Esophagus muscularis mucosa (tissue), 4 donors: ENCODE measurements around the gene GFOD1. TPM values are rescaled to one million over a fixed set of nuclear protein-coding genes. Genes with fewer than 3 reads are reported as not detected.

Source experiments
- DNase-seq: peaks from one replicate; pipeline ENCODE4 v3.0.0-alpha.2; 2017; ENCODE audit errors: extremely low spot score
- H3K27ac ChIP-seq, 4 donors: fragments of 200-600 bp; sonication (generic); replicated peaks in 1 of 4; 1 replicate in 3 of 4; 2 replicates in 1 of 4; pipeline ENCODE4 v1.5.1; 2016 to 2019; ENCODE audit warnings: mild to moderate bottlenecking in 1 of 4
- H3K27me3 ChIP-seq, 4 donors: fragments of 200-600 bp; sonication (generic); one replicate each; pipeline versions ENCODE4 v1.5.1 to v1.6.0; 2016 to 2019
- H3K36me3 ChIP-seq, 4 donors: fragments of 200-600 bp; sonication (generic); one replicate each; pipeline ENCODE4 v1.5.1; 2016 to 2019
- H3K4me1 ChIP-seq, 4 donors: fragments of 200-600 bp; sonication (generic); one replicate each; pipeline ENCODE4 v1.5.1; 2016 to 2019
- H3K4me3 ChIP-seq, 4 donors: fragments of 200-600 bp; sonication (generic); 1 replicate in 2 of 4; 2 replicates in 2 of 4; pipeline ENCODE4 v1.5.1; 2016 to 2019; ENCODE audit warnings: mild to moderate bottlenecking in 4 of 4, moderate library complexity in 1 of 4
- H3K9me3 ChIP-seq, 4 donors: fragments of 200-600 bp; sonication (generic); 1 replicate in 3 of 4; 2 replicates in 1 of 4; pipeline ENCODE4 v1.5.1; 2016 to 2019
- CTCF ChIP-seq, 3 experiments: fragments of 200-600 bp in 2 of 3; fragments of 450-650 bp in 1 of 3; sonication (generic) in 2 of 3; IDR thresholded peaks; one replicate each; pipeline ENCODE4 v1.5.1; 2017 to 2019; ENCODE audit warnings: antibody characterized with exemption in 3 of 3, mild to moderate bottlenecking in 2 of 3, moderate library complexity in 1 of 3
- EP300 ChIP-seq: sonication (generic); formaldehyde crosslinking; IDR thresholded peaks from one replicate; pipeline ENCODE4 v1.6.1; 2017; ENCODE audit warnings: antibody characterized with exemption
- POLR2A ChIP-seq: fragments of 450-650 bp; IDR thresholded peaks from one replicate; pipeline ENCODE4 v1.6.1; 2017; ENCODE audit warnings: antibody characterized with exemption, moderate library complexity, mild to moderate bottlenecking, low read depth
- POLR2AphosphoS5 ChIP-seq, 2 donors: sonication (generic); formaldehyde crosslinking; IDR thresholded peaks; one replicate each; pipeline ENCODE4 v1.6.1; 2017; ENCODE audit warnings: antibody characterized with exemption in 2 of 2
- WGBS: methylation state at CpG from one replicate; pipeline ENCODE4 v1.1.5; 2018; 5-methylcytosine and 5-hydroxymethylcytosine counted together
- intact Hi-C: fragments of 100-400 bp; cut with DNase I; formaldehyde crosslinking; loops from one replicate; pipeline ENCODE4 v1.15.1; 2023
- total RNA-seq, 4 donors: library from RNA; depleted of rRNA; stranded (reverse); fragments of >200 nt; gene quantifications; one replicate each; pipeline versions ENCODE4 v1.1.0 to v1.2.1, GENCODE V29; 2016

GFOD1 gene
- total RNA-seq, 4 donors from 2014 or later: 21.7 to 34.5 (median 25.8) TPM

DNA sequence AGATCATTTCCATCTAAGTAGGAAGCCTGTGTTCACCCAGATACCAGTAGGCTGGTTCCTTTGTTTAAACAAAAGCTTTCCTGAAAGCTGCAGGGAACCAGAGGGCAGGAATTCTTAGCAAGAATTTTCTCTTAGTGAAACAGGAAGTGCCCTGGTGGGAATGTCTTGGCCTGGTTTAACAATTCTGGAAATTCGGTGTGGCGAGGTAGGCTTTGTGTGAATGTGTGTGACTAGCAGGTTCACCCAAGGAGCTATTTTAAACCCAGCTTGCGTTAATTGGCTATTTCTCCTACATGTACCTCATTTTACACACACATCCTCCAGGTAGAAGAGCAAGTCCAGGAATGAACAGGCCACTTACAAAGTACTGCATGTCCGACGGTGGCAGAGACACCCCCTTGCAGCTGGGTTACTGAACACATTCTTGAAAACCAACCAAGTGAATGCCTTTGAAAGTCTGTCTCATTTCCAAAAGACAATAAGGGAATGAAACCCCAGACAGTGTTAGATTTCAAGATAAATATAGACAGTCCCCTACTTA lies 64.6 kb downstream of the GFOD1 start:
- H3K27me3 ChIP-seq: no peaks in the 10 kb centered on the region
- no peaks in the 10 kb centered on the region for H3K9me3 ChIP-seq
- WGBS: 31% methylated on average over 5 of the region's 5 CpGs
- peak overlapping the region in 1 of 4 donors; percentile 10 for H3K4me3 ChIP-seq
- no peaks in the 10 kb centered on the region for H3K36me3 ChIP-seq
- intact Hi-C loops: no loop called here
- peaks cover 84 to 97% (median 91%) of the 10 kb centered on the region in 4 donors for H3K4me1 ChIP-seq
- TF ChIP-seq EP300: no peak
- peak in 1 of 2 donors; percentile 53 for TF ChIP-seq POLR2AphosphoS5 (IDR thresholded peaks at IDR 0.05)
- TF ChIP-seq CTCF (IDR thresholded peaks at IDR 0.05): no peak
- no peak for TF ChIP-seq POLR2A
- DNase-seq: no peak
- H3K27ac ChIP-seq: peak overlapping the region; percentile 71 to 75 (median 72)

DNA sequence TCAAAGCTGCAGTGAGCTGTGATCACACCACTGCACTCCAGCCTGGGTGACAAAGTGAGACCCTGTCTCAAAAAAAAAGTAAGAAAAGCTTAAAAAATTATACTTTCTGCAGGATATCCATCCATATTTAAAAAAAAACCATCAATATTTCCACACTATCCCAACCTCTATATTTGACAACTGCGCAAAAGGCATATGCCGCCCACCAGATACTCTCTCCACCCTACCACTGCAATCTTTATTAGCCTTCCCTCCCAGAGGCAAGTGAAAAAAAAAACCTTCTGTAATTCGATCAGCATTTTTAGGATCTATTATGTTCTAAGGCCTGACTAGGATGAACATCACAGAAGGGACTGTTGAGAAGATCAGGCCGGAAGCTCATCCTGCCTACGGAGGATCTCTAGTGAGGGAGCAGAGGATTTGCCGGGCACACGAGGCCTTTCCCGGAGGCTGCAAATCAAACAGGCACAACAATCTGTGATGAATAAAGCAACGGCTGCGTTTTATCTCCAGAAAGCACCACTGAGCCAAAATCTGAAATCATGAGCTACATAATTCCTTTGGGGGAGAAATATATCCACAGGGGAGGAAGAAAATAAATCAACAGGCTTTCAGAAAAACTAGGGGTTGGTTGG lies 65.9 kb downstream of the GFOD1 start:
- Histone ChIP-seq H3K27me3 (no peaks in the 10 kb centered on the region), H3K4me1 (peaks cover 78 to 89% (median 83%) of the 10 kb centered on the region in 4 donors), H3K36me3 (no peaks in the 10 kb centered on the region), H3K27ac (peak overlapping the region; percentile 71 to 75 (median 72)), H3K9me3 (no peaks in the 10 kb centered on the region), H3K4me3 (no peak overlapping the region)
- intact Hi-C loops: no loop called here
- TF ChIP-seq POLR2AphosphoS5 (IDR thresholded peaks at IDR 0.05) (no peak), EP300 (no peak), POLR2A (no peak), CTCF (IDR thresholded peaks at IDR 0.05) (no peak)
- 47% methylated on average over 10 of the region's 10 CpGs for WGBS
- DNase-seq: no peak

DNA sequence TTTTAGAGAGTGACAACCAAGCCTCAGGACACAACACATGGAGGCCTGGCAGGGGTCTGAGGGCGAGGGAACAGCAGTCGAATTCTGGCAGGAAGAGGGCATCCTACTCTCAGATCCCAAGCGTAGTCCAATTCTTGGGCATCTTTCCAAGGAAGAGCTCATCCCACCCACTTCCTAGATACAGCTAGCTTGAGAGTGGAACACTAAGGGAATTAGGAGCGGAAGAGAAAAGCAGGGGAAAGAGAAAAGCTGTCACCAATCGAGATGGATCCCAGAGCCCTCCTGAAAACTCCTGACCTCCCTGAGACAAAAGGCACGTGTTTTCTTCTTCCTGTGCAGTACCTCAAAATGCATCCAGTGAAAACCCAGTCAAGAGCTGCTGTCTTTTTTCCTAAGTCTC lies 67.1 kb downstream of the GFOD1 start:
- H3K27me3 ChIP-seq: no peaks in the 10 kb centered on the region
- no peaks in the 10 kb centered on the region for H3K36me3 ChIP-seq
- WGBS: 41% methylated on average over 6 of the region's 6 CpGs
- no peak for DNase-seq
- H3K9me3 ChIP-seq: no peaks in the 10 kb centered on the region
- TF ChIP-seq POLR2A: no peak
- peak in 1 of 2 donors; percentile 10 for TF ChIP-seq POLR2AphosphoS5 (IDR thresholded peaks at IDR 0.05)
- peak overlapping the region in 3 of 4 donors; percentile 31 to 72 (median 71) for H3K27ac ChIP-seq
- intact Hi-C loops: no loop called here
- H3K4me3 ChIP-seq: no peak overlapping the region
- H3K4me1 ChIP-seq: peaks cover 66 to 76% (median 70%) of the 10 kb centered on the region in 4 donors

DNA sequence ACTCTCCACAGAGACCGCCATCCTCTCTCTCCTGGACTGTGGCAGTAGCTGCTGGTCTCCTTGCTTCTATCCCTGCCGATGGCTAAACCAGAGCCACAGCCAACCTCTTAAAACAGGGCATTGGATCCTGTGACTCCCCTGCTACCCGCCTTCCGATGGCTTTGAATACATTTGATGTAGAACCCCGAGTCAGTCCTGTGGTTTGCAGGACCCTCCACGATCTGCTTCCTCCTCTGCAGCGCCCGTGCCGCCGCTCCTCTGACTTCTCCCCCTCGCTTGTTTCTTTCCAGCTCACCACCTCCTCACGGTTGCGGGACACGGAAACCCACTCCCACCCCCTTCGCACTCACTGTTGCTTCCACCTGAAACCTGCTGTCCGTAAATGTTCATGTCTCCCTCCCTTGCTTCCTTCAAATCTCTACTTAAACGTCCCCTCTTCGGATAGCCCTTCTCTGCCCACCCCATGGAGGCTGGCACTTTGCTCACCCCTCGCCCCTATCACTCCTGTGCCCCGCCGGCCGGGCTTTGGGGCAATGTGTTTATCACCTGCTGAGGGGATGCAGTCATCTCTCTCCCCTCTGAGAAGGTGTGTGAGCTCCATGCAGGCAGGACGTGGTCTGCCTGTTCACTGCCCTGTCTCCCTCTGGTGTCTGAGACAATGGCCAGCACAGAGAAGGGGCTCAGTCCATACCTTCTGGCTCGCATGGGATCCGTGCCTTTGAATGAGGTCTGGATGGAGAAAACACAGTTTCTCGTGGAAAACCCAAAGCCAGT lies 67.8 kb downstream of the GFOD1 start:
- WGBS: 77% methylated on average over 26 of the region's 26 CpGs
- H3K36me3 ChIP-seq: no peaks in the 10 kb centered on the region
- no peaks in the 10 kb centered on the region for H3K9me3 ChIP-seq
- no peaks in the 10 kb centered on the region for H3K27me3 ChIP-seq
- no peak for DNase-seq
- H3K27ac ChIP-seq: peak overlapping the region in 3 of 4 donors; percentile 31 to 72 (median 71)
- no peak overlapping the region for H3K4me3 ChIP-seq
- intact Hi-C loops: no loop called here
- TF ChIP-seq CTCF (IDR thresholded peaks at IDR 0.05): no peak
- TF ChIP-seq EP300: no peak
- TF ChIP-seq POLR2AphosphoS5 (IDR thresholded peaks at IDR 0.05): no peak
- no peak for TF ChIP-seq POLR2A
- H3K4me1 ChIP-seq: peaks cover 65 to 76% (median 68%) of the 10 kb centered on the region in 4 donors

DNA sequence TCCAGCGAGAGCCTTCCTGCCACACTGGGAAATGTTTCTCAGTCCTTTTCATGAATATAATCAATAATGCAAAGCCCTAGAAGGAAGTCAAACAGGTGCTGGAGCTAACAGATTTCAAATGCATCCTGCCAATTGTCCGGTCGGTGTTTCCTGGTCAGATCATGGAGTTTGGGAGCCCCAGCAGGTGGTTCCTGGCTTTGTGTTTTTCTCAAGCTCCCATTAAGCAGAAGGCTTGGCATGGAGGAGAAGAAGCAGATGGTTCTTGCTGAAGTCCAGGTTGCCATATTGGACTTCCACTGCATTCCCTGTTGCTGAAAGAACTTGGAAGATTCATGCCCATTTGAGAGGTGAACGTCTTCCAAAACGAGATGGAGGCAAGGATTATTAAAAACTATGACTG lies 68.6 kb downstream of the GFOD1 start:
- Histone ChIP-seq H3K4me1 (peaks cover 66 to 76% (median 73%) of the 10 kb centered on the region in 4 donors), H3K27ac (peak overlapping the region in 1 of 4 donors; percentile 5), H3K36me3 (no peaks in the 10 kb centered on the region), H3K9me3 (no peaks in the 10 kb centered on the region), H3K4me3 (no peak overlapping the region), H3K27me3 (no peaks in the 10 kb centered on the region)
- TF ChIP-seq POLR2A (no peak), EP300 (no peak), CTCF (IDR thresholded peaks at IDR 0.05) (no peak), POLR2AphosphoS5 (IDR thresholded peaks at IDR 0.05) (no peak)
- 68% methylated on average over 5 of the region's 5 CpGs for WGBS
- no peak for DNase-seq
- intact Hi-C loops: no loop called here
